ENCODE data around the gene FAM9C.
A peak's percentile ranks its signal among the peaks of the same experiment; 100 is the strongest.
"Not testable (repeated sequence)": the region's sequence is repeated elsewhere in the genome, so short reads cannot be mapped to it uniquely, and the experiment has no call there.

The FAM9C gene

DNA sequence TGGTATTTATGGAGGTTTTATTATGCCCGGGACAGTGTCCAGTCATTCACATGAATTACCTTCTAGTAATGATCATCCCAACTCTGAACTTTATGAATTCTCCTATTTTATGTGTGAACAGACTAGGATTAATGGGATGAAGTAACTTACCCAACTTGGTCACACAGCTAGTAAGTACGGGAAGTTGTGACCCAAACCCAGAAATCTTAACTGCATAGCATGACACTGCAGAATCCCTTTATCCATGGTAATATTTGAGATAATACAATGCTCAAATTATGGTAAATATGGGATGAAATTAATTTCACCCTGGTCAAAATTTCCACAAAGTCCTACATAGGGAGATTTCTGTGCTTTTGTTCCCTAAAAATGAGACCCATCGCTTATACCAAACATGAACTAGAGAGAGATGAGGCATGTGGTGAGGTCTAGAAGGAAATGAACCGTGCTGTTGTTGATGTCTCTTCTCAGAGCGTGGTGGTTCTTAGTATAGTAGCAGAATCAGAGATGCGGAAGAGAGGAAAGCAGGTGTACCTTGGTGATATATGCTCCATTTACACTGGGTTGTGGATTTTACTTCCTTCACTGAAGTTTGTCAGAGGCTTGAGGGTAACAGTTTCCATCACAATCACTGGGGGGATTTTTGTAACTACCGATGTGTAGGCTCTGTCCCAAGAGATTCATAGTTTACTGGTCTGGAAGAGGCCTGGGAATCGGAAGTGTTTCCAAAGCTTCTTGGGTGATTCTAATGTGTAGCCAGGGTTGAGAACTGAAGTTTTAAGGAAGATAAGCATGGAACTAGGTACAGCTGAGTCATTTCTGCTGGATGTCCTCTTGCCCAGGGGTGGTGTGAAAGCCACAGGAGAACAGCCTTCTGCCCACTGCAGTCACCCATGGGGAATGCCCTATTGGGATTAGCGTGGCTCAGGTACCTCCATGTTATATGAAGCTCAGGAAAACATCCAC, 30.2 kb upstream of the FAM9C start:
- DNase-seq = no peak

DNA sequence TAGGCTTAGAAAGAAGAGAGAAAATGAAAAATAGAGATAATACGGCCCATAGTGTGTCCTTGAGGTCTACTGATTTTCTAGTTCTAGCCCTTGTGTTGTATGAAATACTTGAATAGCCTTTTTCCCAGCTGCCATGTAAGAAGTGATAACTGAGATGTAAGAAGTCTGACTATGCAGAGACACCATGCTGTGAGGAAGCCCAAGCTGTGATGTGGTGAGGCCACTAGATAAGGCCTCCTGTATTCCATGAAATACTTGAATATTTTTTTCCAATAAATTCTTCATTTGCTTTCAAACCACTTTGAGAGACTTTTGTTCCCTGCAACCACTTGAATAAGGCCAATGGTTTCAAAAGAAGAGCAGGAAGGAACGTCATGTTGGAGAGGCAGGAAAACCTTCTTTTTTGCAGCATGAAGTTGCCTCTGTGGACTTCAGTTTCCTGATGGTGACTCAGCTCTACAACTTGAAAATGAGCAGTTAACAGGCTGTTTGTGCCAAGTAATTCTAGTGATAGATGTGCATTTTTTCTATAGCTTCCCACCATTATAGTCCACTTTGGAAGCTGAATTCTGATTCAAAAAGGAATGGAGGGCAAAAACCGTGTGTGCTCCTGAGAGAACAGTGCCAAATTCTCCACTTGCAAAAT, 25.5 kb upstream of the FAM9C start:
- peak; percentile 65 for DNase-seq

GRCh38 chrX:13068651-13069050, 24.2 kb upstream of the FAM9C start:
- no peak for DNase-seq

GRCh38 chrX:13067773-13068172, 23.4 kb upstream of the FAM9C start:
- DNase-seq = no peak

DNA sequence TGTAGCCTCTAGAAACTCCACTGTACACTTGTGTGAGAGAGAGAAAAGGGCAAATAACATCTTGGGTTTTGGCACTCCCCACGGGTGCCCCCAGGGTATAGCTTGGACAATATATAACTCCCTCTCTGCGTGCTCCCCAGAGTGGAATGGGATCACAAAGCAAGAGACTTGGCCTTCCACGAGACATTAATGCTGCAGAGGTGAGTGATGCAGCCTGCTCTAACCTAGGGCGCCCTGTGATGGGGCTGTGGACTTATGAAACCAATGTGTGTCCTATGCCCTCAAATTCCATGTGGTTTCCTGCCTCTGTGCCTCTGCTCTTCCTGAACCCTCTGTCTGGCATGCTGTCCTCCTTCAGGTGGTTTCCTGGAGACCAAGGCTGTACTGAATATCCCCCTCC, 22.0 kb upstream of the FAM9C start:
- no peak for DNase-seq

- peak; percentile 85 for DNase-seq
These were observed 20.3 kb upstream of the FAM9C start for GRCh38 chrX:13064599-13065143.

DNA sequence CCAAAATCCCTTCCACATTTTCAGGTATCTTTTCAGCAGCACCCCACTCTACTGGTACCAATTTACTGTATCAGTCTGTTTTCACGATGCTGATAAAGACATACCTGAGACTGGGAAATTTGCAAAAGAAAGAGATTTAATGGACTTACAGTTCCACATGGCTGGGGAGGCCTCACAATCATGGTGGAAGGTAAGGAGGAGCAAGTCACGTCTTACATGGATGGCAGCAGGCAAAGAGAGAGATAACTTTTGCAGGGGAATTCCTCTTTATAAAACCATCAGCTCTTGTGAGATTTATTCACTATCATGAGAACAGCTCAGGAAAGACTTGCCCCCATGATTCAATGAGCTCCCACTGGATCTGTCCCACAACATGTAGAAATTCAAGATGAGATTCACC, 18.7 kb upstream of the FAM9C start:
- DNase-seq = not testable (repeated sequence)

DNA sequence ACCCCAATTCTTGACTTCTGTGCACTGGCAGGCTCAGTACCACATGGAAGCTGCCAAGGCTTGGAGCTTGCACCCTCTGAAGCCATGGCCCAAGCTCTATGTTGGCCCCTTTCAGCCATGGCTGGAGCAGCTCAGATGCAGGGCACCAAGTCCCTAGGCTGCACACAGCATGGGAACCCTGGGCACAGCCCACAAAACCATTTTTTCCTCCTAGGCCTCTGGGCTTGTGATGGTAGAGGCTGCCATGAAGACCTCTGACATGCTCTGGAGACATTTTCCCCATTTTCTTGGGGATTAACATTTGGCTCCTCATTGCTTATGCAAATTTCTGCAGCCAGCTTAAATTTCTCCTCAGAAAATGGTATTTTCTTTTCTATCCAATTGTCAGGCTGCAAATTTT, 17.9 kb upstream of the FAM9C start:
- DNase-seq = not testable (repeated sequence)

GRCh38 chrX:13061215-13061708, 16.8 kb upstream of the FAM9C start:
- DNase-seq = not testable (repeated sequence)

DNA sequence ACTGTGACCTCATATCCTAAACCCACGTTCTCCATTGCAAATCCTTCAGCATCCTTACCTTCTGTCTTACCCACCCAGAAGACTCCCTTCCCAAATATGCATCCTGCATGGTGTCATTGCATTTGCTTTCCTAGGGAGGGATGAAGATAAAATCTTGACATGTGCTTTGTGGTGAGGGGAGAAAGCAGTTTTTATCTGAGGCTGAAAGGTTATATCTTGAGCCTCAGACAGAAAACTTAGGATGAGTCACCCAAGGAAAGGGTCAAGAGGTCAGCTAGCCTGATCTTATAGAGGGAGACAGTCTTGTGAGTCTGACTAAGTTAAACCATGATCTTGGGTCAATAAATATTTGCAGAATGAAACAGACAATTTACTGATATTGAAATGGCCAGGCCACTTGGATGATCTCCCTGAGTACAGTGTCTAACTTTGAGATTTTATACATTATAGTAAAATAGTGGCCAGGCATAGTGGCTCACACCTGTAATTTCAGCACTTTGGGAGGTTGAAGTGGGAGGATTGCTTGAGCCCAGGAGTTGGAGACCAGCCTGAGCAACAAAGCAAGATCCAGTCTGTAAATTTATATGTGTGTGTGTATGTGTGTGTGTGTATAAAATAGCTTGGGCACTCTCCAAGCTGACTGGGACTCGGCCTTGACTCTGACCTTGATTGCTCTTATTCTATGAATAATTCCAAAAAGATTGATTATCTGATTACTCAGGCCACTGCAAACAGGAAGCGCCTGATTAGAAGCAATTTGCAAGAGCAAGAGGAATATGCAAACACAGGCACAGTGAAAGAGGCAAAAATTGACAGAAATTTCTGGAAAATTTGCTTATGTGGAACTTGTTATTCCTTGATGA, 15.4 kb upstream of the FAM9C start:
- peak; percentile 52 for DNase-seq

DNA sequence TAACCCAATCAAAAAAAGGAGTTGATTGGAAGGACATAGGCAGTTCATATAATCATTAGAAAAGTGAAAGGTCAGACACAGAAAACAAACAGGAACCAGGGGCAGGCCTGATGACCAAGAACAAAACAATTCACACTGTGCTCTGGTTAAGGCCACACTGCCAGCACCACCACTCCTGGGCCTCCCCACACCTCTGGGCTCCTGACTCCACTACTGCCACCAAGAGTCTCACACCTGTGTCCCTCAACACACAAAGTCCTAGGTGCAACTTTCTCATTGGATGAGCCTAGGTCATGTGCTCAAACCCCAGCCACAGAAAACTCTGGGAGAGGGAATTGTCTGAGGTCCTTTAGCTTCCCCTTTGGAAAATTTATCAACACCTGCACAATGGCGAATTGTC, 11.1 kb upstream of the FAM9C start:
- no peak for DNase-seq

DNA sequence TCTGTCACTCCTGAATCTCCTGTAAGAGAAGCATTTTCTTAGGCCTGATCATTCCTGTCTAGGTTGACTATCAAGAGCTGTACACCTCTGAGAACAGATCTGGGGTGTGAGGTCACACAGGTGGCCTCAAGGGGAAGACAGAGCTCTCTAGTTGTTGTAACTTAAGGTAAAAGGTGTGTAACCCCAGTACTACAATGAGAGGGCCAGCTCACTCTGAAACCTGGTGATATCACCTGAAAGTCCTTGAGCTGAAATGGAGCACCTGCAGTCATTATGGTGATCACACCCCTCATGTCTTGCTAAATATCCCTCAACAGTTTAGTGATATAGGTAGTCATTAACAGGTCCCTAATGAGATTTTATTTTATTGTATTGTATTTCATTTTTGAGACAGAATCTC, 8.8 kb upstream of the FAM9C start:
- no peak for DNase-seq

GRCh38 chrX:13051529-13052172, 7.2 kb upstream of the FAM9C start:
- peak; percentile 2 for DNase-seq

- no peak for DNase-seq
These were observed 6.7 kb upstream of the FAM9C start for GRCh38 chrX:13051167-13051528.

- DNase-seq = no peak
These were observed 5.7 kb upstream of the FAM9C start for GRCh38 chrX:13050151-13050550.

GRCh38 chrX:13048280-13048679, 3.9 kb upstream of the FAM9C start:
- DNase-seq = peak; percentile 33

- no peak for DNase-seq
These were observed 3.3 kb upstream of the FAM9C start for GRCh38 chrX:13047759-13048158.

GRCh38 chrX:13046141-13046855, 1.9 kb upstream of the FAM9C start:
- DNase-seq = peak; percentile 80

GRCh38 chrX:13043938-13044337, 482 bp downstream of the FAM9C start:
- no peak for DNase-seq

- no peak for DNase-seq
These were observed 1.3 kb downstream of the FAM9C start for GRCh38 chrX:13043138-13043537.

GRCh38 chrX:13036896-13037295, 7.5 kb downstream of the FAM9C start:
- no peak for DNase-seq

DNA sequence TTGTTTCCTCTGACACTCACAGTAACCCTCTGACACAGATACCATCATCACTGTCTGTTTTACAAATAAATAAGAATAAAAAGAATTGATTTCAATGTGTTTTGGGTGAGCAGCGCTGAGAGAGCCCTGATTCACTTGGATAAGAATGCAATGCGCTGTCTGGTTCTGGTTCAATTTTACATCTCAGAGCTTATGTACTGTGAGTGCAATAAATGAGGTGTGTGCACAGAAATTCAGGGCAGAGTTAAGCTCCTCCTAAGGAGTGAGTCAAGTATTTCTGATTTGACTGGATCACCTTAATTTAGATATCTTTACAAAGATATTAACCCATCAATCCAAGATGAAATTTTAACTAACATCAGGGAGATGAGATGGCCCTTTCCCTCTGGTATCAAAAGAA, 11.2 kb downstream of the FAM9C start:
- DNase-seq = peak; percentile 48

All from fibroblast of upper back skin (primary cell).